Measurements from ENCODE around the gene SENP3. TPM values are rescaled to one million over a fixed set of nuclear protein-coding genes. Genes with fewer than 3 reads are reported as not detected.
"Not testable (repeated sequence)": the region's sequence is repeated elsewhere in the genome, so short reads cannot be mapped to it uniquely, and the experiment has no call there.

SENP3 gene
- total RNA-seq, 4 donors from 2014 or later = 48.9 to 66.7 (median 59.0) TPM

DNA sequence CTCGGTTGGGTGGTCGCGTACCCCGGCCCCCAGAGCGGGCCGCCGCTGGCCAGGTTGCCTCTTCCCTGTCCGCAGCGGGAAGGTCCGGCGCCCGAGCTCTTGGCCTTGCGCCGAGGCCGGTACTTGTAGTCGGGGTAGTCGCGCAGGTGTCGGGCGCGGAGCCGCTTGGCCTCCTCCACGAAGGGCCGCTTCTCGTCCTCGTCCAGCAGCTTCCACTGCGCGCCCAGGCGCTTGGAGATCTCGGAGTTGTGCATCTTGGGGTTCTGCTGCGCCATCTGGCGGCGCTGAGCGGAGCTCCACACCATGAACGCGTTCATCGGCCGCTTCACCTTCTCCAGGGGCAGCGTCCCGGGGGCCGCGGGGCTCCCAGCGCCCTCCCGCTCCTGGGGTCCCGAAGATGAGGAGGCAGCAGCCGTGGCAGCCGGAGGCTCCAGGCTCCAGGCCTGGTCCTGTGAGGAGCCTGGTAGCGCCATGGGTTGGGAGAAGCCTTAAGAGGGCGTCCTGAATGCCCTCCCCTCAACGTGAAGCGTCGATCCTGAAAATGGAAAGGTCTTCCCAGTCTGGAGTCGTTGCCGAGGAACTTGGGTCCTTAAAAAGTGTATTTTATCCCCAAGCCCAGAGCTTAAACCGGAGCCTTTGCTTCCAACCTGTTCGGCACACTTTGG is 27.6 kb downstream of the SENP3 start:
- peak; percentile 70 for ATAC-seq (ENCODE audit: low FRiP score)
- TF ChIP-seq, protein P1, sequence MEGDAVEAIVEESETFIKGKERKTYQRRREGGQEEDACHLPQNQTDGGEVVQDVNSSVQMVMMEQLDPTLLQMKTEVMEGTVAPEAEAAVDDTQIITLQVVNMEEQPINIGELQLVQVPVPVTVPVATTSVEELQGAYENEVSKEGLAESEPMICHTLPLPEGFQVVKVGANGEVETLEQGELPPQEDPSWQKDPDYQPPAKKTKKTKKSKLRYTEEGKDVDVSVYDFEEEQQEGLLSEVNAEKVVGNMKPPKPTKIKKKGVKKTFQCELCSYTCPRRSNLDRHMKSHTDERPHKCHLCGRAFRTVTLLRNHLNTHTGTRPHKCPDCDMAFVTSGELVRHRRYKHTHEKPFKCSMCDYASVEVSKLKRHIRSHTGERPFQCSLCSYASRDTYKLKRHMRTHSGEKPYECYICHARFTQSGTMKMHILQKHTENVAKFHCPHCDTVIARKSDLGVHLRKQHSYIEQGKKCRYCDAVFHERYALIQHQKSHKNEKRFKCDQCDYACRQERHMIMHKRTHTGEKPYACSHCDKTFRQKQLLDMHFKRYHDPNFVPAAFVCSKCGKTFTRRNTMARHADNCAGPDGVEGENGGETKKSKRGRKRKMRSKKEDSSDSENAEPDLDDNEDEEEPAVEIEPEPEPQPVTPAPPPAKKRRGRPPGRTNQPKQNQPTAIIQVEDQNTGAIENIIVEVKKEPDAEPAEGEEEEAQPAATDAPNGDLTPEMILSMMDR (IDR thresholded peaks at IDR 0.05) = peak in 2 of 3 donors; percentile 33 to 47
- peak; percentile 64 for DNase-seq (ENCODE audit: low spot score)

DNA sequence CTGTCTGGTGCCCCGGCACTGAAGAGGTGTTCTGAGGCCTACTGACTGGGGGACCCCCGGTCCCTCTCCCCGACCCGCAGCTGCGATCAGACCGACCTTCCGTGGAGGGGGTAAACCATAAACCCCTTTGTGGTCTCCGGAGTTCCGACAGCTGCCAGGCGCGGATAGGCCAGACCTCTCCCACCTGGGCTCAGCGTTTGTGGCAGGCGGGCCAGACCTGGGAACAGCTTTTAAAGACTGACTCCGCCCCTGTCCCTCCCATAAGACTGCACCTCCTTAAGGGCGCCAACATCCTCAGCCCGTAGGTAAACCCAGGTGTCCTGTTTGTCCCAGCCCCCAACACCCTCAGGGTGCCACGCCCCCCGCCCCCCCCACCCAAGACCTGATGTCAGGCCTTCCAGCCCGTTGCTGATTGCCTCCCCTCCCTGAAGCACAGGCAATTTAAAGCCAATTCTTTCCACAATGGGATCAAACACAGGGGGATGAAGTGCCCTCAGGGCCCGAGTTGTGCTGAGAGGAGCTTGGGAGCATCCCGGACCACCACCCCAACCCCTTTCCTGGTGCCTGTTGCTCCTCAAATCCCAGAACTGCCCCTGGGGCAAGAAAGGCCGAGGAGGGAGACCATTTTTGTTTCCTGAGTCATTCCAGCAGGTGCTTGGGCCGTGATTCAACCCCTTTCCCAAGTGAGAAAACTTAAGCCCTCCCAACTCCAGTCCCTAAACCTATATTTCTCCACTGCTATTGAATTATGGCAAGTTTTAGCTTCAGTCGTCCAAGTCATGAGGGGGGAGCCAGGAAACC is 28.4 kb downstream of the SENP3 start, which contains the start of gene SOX15:
Gene SOX15 (minus strand): TSS at position 204 of the 801 bp plus-strand sequence. CDS start 418 bp downstream, outside the sequence.
- DNase-seq (ENCODE audit: low spot score) = no peak
- TF ChIP-seq, protein P1 (IDR thresholded peaks at IDR 0.05) = no peak
- no peak for ATAC-seq (ENCODE audit: low FRiP score)

DNA sequence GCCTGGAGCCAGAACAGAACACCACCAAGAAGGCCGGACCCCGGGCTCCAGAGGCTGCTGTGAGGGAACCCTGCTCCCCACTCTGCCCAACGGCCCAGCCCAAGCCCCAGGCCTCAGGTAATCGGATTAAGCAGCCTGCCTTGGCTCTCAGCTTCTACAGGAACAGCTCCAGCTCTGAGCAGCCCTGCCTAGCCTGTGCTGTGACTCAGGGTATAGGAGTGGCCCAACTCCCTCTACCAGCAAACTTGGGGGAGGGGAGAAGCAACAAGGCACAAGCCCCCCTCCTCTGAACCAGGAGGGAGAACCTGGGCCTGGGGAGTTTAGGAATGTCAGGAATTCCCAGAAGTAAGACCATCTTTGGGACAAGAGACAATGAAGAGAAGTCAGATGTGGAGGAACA is 29.0 kb downstream of the SENP3 start:
- DNase-seq (ENCODE audit: low spot score) (no peak), ATAC-seq (ENCODE audit: low FRiP score) (no peak)
- TF ChIP-seq, protein P1 (IDR thresholded peaks at IDR 0.05) = no peak

DNA sequence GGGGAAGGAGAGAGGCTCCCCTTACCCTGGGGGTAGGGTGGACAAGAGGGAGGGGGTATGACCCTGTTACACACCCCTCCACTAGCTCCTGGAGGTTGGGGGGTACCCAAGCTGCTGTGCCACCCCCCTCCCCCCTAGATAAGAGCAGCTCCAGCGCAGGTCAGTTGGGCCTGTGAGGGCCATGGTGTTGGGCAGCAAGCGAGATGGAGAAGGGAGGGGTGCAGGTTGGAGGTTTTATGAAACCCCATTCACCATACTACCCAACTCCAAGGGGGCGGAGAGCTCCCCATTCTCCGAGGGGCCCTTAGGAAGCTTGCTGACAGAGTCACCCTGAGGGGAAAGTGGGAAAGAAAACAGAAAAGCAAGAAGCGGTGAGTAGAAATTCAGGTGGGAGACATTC is 29.9 kb downstream of the SENP3 start:
- ATAC-seq (ENCODE audit: low FRiP score) (no peak), DNase-seq (ENCODE audit: low spot score) (no peak)
- TF ChIP-seq, protein P1 (IDR thresholded peaks at IDR 0.05) = no peak

DNA sequence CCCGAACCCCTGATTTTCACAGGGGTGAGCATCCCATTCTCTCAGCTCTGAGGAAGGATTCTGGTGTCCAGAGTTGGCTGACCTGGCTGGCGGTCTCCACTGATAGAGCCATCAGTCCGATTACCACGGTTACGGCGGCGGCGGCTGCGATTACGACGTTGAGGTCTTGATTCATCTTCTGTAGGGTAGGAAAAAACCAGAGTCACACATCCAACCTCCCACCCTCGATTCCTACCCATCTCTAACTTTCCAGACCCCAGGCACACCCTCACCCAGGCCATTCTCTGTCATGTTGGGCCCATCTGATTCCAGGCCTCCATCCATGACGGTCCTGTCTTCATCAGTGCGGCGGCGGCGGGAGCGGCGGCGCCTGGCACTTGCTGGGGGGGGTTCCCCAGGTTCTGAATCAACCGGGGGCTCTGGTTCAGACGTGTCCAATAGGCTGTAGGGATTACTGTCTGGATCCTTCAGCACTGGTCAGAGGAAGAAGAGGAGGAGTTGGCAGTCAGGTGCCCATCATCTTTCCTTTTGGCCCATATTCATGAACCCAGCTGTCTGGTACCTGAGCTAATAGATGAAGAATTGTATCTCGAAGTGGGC is 30.8 kb downstream of the SENP3 start:
- DNase-seq (ENCODE audit: low spot score) (no peak), ATAC-seq (ENCODE audit: low FRiP score) (no peak)
- TF ChIP-seq, protein P1 (IDR thresholded peaks at IDR 0.05) = no peak

DNA sequence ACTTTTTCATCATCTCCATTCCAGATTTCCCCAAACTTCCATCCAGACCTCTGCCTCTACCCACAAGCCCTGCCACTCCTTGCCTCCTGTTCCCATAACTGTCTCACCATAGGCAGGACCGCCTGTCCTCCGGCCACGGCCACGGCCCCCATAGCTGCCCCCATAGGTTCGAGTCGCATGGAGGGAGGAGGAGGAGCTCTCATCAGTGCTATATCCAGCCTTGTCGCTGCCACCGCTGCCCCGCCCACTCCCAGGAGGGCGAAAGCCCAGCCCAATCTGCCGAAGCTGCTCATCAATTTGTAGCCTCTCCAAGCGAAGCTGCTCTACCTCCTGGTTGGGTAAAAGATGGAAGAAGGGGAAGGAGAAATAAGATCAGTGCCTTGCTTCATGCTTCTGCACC is 31.6 kb downstream of the SENP3 start:
- TF ChIP-seq, protein P1 (IDR thresholded peaks at IDR 0.05) = no peak
- ATAC-seq (ENCODE audit: low FRiP score) (no peak), DNase-seq (ENCODE audit: low spot score) (no peak)

DNA sequence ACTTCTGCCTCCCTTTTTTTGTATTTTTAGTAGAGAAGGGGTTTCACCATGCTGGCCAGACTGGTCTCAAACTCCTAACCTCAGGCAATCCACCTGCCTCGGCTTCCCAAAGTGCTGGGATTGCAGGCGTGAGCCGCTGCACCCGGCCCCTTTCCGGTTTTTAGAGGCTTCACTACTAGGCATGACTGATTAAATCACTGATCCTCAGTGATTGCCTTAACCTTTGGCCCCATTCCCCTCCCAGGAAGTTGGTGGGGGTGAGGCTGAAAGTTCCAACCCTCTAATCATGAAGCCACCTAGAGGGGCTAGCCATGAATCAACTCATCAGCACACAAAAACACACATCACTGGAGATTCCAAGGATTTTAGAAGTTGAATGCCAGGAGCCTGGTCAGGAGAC is 35.8 kb downstream of the SENP3 start:
- DNase-seq (ENCODE audit: low spot score); ATAC-seq (ENCODE audit: low FRiP score): not testable (repeated sequence)
